Suprapubic skin (tissue), 4 donors: ENCODE measurements around the gene GUCY1B1. TPM values are rescaled to one million over a fixed set of nuclear protein-coding genes. Genes with fewer than 3 reads are reported as not detected.

Experiments used
- DNase-seq, 2 donors: peaks; one replicate each; pipeline ENCODE4 v3.0.0-alpha.2; 2019; ENCODE audit warnings: low spot score in 2 of 2
- H3K27ac ChIP-seq: fragments of 200-600 bp; sonication (generic); one replicate; pipeline ENCODE4 v1.5.1; 2019
- H3K27me3 ChIP-seq: fragments of 200-600 bp; sonication (generic); one replicate; pipeline ENCODE4 v1.5.1; 2019
- H3K36me3 ChIP-seq: fragments of 200-600 bp; sonication (generic); one replicate; pipeline ENCODE4 v1.5.1; 2019
- H3K4me1 ChIP-seq: fragments of 200-600 bp; sonication (generic); one replicate; pipeline ENCODE4 v1.5.1; 2019
- H3K4me3 ChIP-seq: fragments of 200-600 bp; sonication (generic); one replicate; pipeline ENCODE4 v1.5.1; 2019; ENCODE audit warnings: mild to moderate bottlenecking
- H3K9me3 ChIP-seq: fragments of 200-600 bp; sonication (generic); one replicate; pipeline ENCODE4 v1.5.1; 2019
- EP300 ChIP-seq: sonication (generic); formaldehyde crosslinking; IDR thresholded peaks from one replicate; pipeline ENCODE4 v1.6.1; 2017; ENCODE audit warnings: antibody characterized with exemption
- POLR2A ChIP-seq, 2 donors: fragments of 450-650 bp; IDR thresholded peaks; one replicate each; pipeline ENCODE4 v1.6.1; 2017; ENCODE audit warnings: antibody characterized with exemption in 2 of 2, mild to moderate bottlenecking in 2 of 2, moderate library complexity in 2 of 2
- POLR2AphosphoS5 ChIP-seq, 3 donors: sonication (generic); formaldehyde crosslinking; IDR thresholded peaks; one replicate each; pipeline ENCODE4 v1.6.1; 2017; ENCODE audit warnings: antibody characterized with exemption in 3 of 3
- WGBS: methylation state at CpG from one replicate; pipeline ENCODE4 v1.1.5; 2018; 5-methylcytosine and 5-hydroxymethylcytosine counted together
- total RNA-seq, 4 donors: library from RNA; depleted of rRNA; stranded (reverse); fragments of >200 nt; gene quantifications; one replicate each; pipeline ENCODE4 v1.1.0, GENCODE V29; 2016
- TF ChIP-seq, protein P1 (sequence below), 2 donors: fragments of 200-600 bp in 1 of 2; fragments of 450-650 bp in 1 of 2; sonication (generic) in 1 of 2; IDR thresholded peaks; one replicate each; pipeline ENCODE4 v1.5.1; 2016 to 2019; ENCODE audit warnings: antibody characterized with exemption in 2 of 2, mild to moderate bottlenecking in 1 of 2, moderate library complexity in 1 of 2

Gene GUCY1B1
- total RNA-seq, 4 donors from 2014 or later, result 2.0 to 8.1 (median 4.3) TPM

DNA sequence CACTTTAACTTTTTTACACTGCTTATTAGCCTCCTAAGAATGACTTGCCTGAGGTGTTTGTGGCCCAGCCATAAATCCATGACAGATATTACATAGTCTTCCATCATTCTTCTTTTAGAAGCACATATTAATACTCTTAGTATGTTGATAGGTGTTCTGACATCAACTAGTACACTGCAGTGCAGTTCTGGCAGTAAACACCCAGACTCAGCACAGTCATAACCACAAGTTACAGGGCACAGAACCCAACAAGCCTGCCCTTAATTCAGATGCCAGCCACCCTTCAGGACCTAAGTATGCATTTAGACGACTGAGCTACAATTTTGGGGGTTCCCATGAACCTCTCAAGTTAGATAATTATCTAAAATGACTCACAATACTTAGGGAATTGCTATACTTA is 36.5 kb upstream of the GUCY1B1 start:
- H3K27me3 ChIP-seq, result no peaks in the 10 kb centered on the region
- no peak for TF ChIP-seq POLR2AphosphoS5 (IDR thresholded peaks at IDR 0.05)
- TF ChIP-seq, protein P1, sequence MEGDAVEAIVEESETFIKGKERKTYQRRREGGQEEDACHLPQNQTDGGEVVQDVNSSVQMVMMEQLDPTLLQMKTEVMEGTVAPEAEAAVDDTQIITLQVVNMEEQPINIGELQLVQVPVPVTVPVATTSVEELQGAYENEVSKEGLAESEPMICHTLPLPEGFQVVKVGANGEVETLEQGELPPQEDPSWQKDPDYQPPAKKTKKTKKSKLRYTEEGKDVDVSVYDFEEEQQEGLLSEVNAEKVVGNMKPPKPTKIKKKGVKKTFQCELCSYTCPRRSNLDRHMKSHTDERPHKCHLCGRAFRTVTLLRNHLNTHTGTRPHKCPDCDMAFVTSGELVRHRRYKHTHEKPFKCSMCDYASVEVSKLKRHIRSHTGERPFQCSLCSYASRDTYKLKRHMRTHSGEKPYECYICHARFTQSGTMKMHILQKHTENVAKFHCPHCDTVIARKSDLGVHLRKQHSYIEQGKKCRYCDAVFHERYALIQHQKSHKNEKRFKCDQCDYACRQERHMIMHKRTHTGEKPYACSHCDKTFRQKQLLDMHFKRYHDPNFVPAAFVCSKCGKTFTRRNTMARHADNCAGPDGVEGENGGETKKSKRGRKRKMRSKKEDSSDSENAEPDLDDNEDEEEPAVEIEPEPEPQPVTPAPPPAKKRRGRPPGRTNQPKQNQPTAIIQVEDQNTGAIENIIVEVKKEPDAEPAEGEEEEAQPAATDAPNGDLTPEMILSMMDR (IDR thresholded peaks at IDR 0.05), result no peak
- no peak for TF ChIP-seq EP300
- no peak for TF ChIP-seq POLR2A (IDR thresholded peaks at IDR 0.05)
- H3K27ac ChIP-seq, result no peak overlapping the region
- H3K36me3 ChIP-seq, result no peaks in the 10 kb centered on the region
- no peaks in the 10 kb centered on the region for H3K9me3 ChIP-seq
- H3K4me1 ChIP-seq, result no peaks in the 10 kb centered on the region
- DNase-seq, result no peak
- WGBS, result 40% methylated on average over 1 of the region's 1 CpG
- no peak overlapping the region for H3K4me3 ChIP-seq

DNA sequence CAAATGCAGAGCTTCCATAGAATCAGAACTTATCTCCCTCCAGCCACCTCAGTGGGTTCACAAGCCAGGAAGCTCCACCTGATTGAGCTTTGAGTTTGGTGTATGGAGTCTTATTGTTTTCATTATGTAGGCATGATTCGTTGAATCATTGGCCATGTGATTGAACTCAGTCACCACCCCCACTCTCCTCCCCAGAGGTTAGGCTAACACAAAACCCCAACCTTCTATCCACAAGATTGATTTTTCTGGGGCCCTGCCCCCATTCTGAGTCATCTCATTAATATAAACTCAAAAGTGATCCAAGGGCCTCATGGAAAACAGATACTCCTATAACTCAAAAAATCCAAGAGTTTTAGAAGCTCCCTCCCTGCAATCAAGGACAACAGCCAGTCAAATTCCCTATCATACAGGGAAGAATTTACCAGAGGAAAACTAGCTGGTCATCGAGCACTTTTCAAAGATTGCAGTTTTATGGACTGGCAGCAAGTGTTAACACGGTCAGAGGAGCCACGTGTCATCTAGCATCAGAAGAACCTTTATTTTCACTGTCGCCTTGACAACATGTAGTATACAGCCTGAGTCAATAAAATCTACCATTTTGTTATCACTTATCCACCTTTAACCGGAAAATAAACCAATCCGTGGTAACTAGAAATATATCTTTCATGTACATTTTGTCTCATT is 35.9 kb upstream of the GUCY1B1 start:
- no peak overlapping the region for H3K27ac ChIP-seq
- WGBS, result 85% methylated on average over 7 of the region's 7 CpGs

DNA sequence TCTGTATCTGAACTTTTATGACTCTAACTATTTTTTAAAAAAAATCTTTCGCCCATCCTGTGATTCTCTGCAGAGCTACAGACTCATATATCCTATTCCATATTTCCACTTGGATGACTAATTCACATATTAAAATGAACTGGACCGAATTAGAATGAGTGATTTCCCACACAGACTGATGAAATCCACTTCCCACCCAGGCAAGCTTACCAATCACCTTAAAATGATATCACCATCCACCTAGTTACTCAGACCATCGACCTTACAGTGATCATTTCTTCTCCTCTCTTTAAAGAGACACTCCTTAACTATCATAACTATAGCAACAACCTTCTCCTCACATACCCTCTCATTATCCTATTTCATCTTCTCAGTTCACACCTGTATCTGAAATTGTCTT is 34.1 kb upstream of the GUCY1B1 start:
- Histone ChIP-seq H3K36me3 (no peaks in the 10 kb centered on the region), H3K27me3 (no peaks in the 10 kb centered on the region), H3K4me3 (no peak overlapping the region), H3K4me1 (no peaks in the 10 kb centered on the region), H3K9me3 (no peaks in the 10 kb centered on the region), H3K27ac (no peak overlapping the region)
- no peak for DNase-seq
- WGBS, result 68% methylated on average over 3 of the region's 3 CpGs
- TF ChIP-seq POLR2A (IDR thresholded peaks at IDR 0.05), result no peak
- TF ChIP-seq EP300, result no peak
- TF ChIP-seq, protein P1 (IDR thresholded peaks at IDR 0.05), result no peak
- TF ChIP-seq POLR2AphosphoS5 (IDR thresholded peaks at IDR 0.05), result no peak

More for the DNA sequence above, 35.9 kb upstream of the GUCY1B1 start:
- no peaks in the 10 kb centered on the region for H3K9me3 ChIP-seq
- H3K4me3 ChIP-seq, result no peak overlapping the region
- no peaks in the 10 kb centered on the region for H3K27me3 ChIP-seq
- DNase-seq, result no peak
- H3K36me3 ChIP-seq, result no peaks in the 10 kb centered on the region
- TF ChIP-seq, protein P1 (IDR thresholded peaks at IDR 0.05), result no peak
- TF ChIP-seq POLR2A (IDR thresholded peaks at IDR 0.05) (no peak), POLR2AphosphoS5 (IDR thresholded peaks at IDR 0.05) (no peak), EP300 (no peak)
- H3K4me1 ChIP-seq, result no peaks in the 10 kb centered on the region

DNA sequence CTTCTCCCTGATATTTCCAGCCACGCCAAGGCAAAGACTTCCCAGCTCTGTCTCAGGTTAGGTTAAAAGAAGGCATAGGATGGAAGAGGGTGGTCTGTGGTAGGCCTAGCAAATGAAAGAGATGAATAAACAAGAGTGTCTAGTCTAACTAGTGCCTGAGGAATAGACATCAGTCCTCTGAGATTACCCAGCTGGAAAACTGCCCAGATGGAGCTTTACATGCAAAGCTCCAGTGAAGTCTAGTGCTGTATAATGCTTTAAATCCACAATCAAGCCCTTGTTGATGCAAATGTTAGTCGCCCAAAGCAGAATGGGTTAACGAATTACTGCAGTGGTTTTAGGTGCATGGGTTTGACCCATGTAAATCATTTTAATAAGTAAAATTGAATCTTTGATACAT is 24.8 kb upstream of the GUCY1B1 start:
- H3K36me3 ChIP-seq, result no peaks in the 10 kb centered on the region
- DNase-seq, result no peak
- no peaks in the 10 kb centered on the region for H3K27me3 ChIP-seq
- no peak overlapping the region for H3K4me3 ChIP-seq
- no peaks in the 10 kb centered on the region for H3K9me3 ChIP-seq
- WGBS, result 73% methylated on average over 3 of the region's 3 CpGs
- no peak for TF ChIP-seq EP300
- no peak for TF ChIP-seq POLR2AphosphoS5 (IDR thresholded peaks at IDR 0.05)
- TF ChIP-seq POLR2A (IDR thresholded peaks at IDR 0.05), result no peak
- H3K4me1 ChIP-seq, result no peaks in the 10 kb centered on the region
- no peak overlapping the region for H3K27ac ChIP-seq

DNA sequence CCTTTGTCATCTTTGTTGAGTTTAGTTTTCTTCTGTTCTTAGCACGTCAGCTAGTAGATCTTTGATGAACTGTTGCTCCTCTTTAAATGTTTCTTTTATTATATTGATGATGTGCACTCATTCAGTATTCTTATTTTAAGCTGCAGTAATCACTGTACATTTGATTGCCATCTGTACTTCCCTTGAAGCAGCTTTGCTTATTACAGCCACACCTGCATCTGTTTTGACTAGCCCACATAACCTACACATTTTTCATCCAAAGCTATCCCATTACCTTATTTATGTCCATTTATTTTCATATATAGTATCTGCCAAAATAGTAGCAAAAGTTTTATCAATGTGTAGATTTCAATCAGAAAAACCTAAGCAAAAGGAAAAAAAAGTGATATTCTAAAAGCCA is 23.9 kb upstream of the GUCY1B1 start:
- 61% methylated on average over 1 of the region's 1 CpG for WGBS
- H3K9me3 ChIP-seq, result no peaks in the 10 kb centered on the region
- no peaks in the 10 kb centered on the region for H3K4me1 ChIP-seq
- no peaks in the 10 kb centered on the region for H3K27me3 ChIP-seq
- TF ChIP-seq POLR2AphosphoS5 (IDR thresholded peaks at IDR 0.05) (no peak), EP300 (no peak), POLR2A (IDR thresholded peaks at IDR 0.05) (no peak)
- TF ChIP-seq, protein P1 (IDR thresholded peaks at IDR 0.05), result no peak
- no peak overlapping the region for H3K27ac ChIP-seq
- DNase-seq, result no peak
- H3K4me3 ChIP-seq, result no peak overlapping the region
- no peaks in the 10 kb centered on the region for H3K36me3 ChIP-seq
